Neural progenitor cell (in vitro differentiated cells): ENCODE data around the gene NIPSNAP3A.

ENCODE experiments used
- EZH2phosphoT487 ChIP-seq: fragments of 200-600 bp; sonication (generic); IDR thresholded peaks from 2 replicates; pipeline ENCODE4 v1.6.1; 2017; ENCODE audit warnings: antibody characterized with exemption
- TF ChIP-seq, protein P1 (sequence below): fragments of 200-600 bp; sonication (generic); IDR thresholded peaks from 2 replicates; pipeline ENCODE4 v1.5.1; 2017; ENCODE audit warnings: antibody characterized with exemption, mild to moderate bottlenecking

DNA sequence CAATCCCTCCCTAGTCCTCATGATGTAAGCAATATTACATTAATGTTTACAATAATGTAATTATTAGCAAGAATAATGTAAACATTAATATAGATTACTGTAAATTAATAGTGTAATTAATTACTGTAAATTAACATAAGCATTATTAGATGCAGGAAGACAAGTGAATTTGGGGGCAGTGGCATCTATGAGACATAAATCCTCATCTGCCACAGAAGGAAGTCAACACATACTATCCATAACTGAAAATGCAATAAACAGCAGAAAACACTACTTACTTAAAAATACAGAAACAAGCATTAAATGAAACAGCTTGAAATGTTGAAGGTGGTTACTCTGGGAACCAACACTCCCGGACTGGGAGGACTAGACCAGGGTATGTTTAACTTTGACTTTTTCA is 685 bp upstream of the NIPSNAP3A start:
- TF ChIP-seq, protein P1, sequence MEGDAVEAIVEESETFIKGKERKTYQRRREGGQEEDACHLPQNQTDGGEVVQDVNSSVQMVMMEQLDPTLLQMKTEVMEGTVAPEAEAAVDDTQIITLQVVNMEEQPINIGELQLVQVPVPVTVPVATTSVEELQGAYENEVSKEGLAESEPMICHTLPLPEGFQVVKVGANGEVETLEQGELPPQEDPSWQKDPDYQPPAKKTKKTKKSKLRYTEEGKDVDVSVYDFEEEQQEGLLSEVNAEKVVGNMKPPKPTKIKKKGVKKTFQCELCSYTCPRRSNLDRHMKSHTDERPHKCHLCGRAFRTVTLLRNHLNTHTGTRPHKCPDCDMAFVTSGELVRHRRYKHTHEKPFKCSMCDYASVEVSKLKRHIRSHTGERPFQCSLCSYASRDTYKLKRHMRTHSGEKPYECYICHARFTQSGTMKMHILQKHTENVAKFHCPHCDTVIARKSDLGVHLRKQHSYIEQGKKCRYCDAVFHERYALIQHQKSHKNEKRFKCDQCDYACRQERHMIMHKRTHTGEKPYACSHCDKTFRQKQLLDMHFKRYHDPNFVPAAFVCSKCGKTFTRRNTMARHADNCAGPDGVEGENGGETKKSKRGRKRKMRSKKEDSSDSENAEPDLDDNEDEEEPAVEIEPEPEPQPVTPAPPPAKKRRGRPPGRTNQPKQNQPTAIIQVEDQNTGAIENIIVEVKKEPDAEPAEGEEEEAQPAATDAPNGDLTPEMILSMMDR, result no peak
- TF ChIP-seq EZH2phosphoT487, result no peak
